HG02571 (cell line): ENCODE measurements around the gene AATK.
"Not testable (repeated sequence)": the region's sequence is repeated elsewhere in the genome, so short reads cannot be mapped to it uniquely, and the experiment has no call there.

Experiments used
- ATAC-seq: cut with Tn5 transposase; IDR thresholded peaks from one replicate; pipeline ENCODE4 v1.9.1; 2021; ENCODE audit warnings: mild to moderate bottlenecking, moderate library complexity; ENCODE audit not compliant: unreplicated experiment

Gene AATK

GRCh38 chr17:81163051-81163695 is 2.8 kb downstream of the AATK start:
- ATAC-seq = no peak

GRCh38 chr17:81162491-81162890 is 3.5 kb downstream of the AATK start:
- no peak for ATAC-seq

- no peak for ATAC-seq
Measured at GRCh38 chr17:81161972-81162371, 4.0 kb downstream of the AATK start.

GRCh38 chr17:81161536-81161935 is 4.5 kb downstream of the AATK start:
- no peak for ATAC-seq

GRCh38 chr17:81160747-81161453 is 5.1 kb downstream of the AATK start:
- no peak for ATAC-seq

GRCh38 chr17:81160306-81160705 is 5.7 kb downstream of the AATK start:
- ATAC-seq = no peak

GRCh38 chr17:81159611-81160265 is 6.3 kb downstream of the AATK start:
- no peak for ATAC-seq

- no peak for ATAC-seq
Measured at GRCh38 chr17:81158688-81159590, 7.1 kb downstream of the AATK start.

- no peak for ATAC-seq
Measured at GRCh38 chr17:81157848-81158687, 8.0 kb downstream of the AATK start.

- ATAC-seq = no peak
Measured at GRCh38 chr17:81156866-81157805, 8.9 kb downstream of the AATK start.

GRCh38 chr17:81154961-81155360 is 11.1 kb downstream of the AATK start:
- ATAC-seq = no peak

GRCh38 chr17:81154016-81154415 is 12.0 kb downstream of the AATK start:
- ATAC-seq = not testable (repeated sequence)

GRCh38 chr17:81153340-81153803 is 12.6 kb downstream of the AATK start:
- no peak for ATAC-seq

GRCh38 chr17:81152288-81152828 is 13.7 kb downstream of the AATK start:
- no peak for ATAC-seq

- ATAC-seq = no peak
Measured at GRCh38 chr17:81151278-81151677, 14.7 kb downstream of the AATK start.

- ATAC-seq = no peak
Measured at GRCh38 chr17:81150377-81151077, 15.5 kb downstream of the AATK start.

GRCh38 chr17:81148986-81149533 is 17.0 kb downstream of the AATK start:
- no peak for ATAC-seq

- ATAC-seq = no peak
Measured at GRCh38 chr17:81148571-81148970, 17.4 kb downstream of the AATK start.
